HUES6 (cell line): ENCODE measurements around the gene DAPK2.
"Not testable (repeated sequence)": the region's sequence is repeated elsewhere in the genome, so short reads cannot be mapped to it uniquely, and the experiment has no call there.

Experiments
- H3K27ac ChIP-seq: 2 replicates; pipeline ENCODE4 v1.7.0; 2013; ENCODE audit warnings: low read depth, mild to moderate bottlenecking, low read length, inconsistent platforms
- H3K27me3 ChIP-seq: 2 replicates; pipeline ENCODE4 v1.6.1; 2013; ENCODE audit warnings: low read length; ENCODE audit not compliant: control insufficient read depth, insufficient read depth
- H3K36me3 ChIP-seq: 2 replicates; pipeline ENCODE4 v1.6.1; 2013; ENCODE audit warnings: low read length; ENCODE audit not compliant: control insufficient read depth, insufficient read depth
- H3K4me1 ChIP-seq: 2 replicates; pipeline ENCODE4 v1.6.1; 2013; ENCODE audit warnings: low read length; ENCODE audit not compliant: control insufficient read depth, insufficient read depth
- H3K4me3 ChIP-seq: 2 replicates; pipeline ENCODE4 v1.5.1; 2013; ENCODE audit warnings: low read depth, low read length
- H3K9ac ChIP-seq: one replicate; pipeline ENCODE4 v1.6.1; 2013; ENCODE audit warnings: mild to moderate bottlenecking, low read length
- H3K9me3 ChIP-seq: 2 replicates; pipeline ENCODE4 v1.6.1; 2013; ENCODE audit warnings: low read depth, low read length; ENCODE audit not compliant: control insufficient read depth, insufficient read depth

The DAPK2 gene

GRCh38 chr15:63971427-63971805 lies 74.9 kb downstream of the DAPK2 start:
- no peak overlapping the region for H3K9ac ChIP-seq
- H3K36me3 ChIP-seq = no peaks in the 10 kb centered on the region
- H3K4me3 ChIP-seq = no peak overlapping the region
- no peaks in the 10 kb centered on the region for H3K9me3 ChIP-seq
- H3K27me3 ChIP-seq = no peaks in the 10 kb centered on the region
- no peak overlapping the region for H3K27ac ChIP-seq
- H3K4me1 ChIP-seq = peaks cover 54% of the 10 kb centered on the region

DNA sequence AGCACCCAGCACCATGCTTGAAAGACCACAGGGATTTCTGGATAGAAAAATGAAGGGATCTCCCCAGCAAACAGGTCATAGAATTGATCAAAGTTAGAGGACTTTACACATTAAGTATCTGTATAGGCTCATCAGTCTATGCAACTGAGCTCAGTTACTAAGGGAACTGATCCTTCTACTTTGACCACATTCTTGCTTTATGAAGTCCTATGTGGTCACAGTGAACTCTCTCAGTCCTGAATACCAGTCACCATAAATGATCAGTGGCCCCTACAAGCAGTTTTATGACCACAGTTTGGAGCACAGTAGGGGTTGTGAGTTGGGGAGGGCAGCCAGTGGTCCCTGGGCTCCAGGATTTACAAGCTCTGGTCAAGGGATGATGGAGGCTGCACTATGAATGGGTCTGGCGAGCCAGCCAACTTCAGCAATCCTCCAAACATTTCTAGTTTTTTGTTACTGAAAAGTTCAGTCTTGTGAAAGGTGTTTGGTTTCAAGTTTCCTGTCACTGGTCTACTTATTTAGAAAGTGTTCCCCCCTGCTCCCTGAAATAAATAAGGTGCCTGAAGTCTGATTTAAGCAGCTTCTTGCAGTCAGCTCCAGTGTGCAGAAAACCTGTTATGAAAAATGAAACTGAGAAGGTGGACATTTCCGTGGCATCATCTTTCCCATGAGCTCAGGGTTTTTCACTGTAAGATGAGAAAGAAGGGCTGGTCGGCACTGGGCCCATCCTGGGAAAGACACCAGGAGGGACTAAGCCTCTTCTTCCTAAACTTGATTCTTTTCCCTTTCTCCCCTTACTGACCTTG lies 75.5 kb downstream of the DAPK2 start:
- no peak overlapping the region for H3K4me3 ChIP-seq
- no peak overlapping the region for H3K9ac ChIP-seq
- no peaks in the 10 kb centered on the region for H3K9me3 ChIP-seq
- no peak overlapping the region for H3K27ac ChIP-seq
- H3K4me1 ChIP-seq = peaks cover 54% of the 10 kb centered on the region
- no peaks in the 10 kb centered on the region for H3K36me3 ChIP-seq
- no peaks in the 10 kb centered on the region for H3K27me3 ChIP-seq

GRCh38 chr15:63969652-63970421 lies 76.4 kb downstream of the DAPK2 start:
- no peak overlapping the region for H3K9ac ChIP-seq
- no peak overlapping the region for H3K27ac ChIP-seq
- no peaks in the 10 kb centered on the region for H3K27me3 ChIP-seq
- no peaks in the 10 kb centered on the region for H3K36me3 ChIP-seq
- no peak overlapping the region for H3K4me3 ChIP-seq
- H3K4me1 ChIP-seq = peaks cover 49% of the 10 kb centered on the region
- no peaks in the 10 kb centered on the region for H3K9me3 ChIP-seq

DNA sequence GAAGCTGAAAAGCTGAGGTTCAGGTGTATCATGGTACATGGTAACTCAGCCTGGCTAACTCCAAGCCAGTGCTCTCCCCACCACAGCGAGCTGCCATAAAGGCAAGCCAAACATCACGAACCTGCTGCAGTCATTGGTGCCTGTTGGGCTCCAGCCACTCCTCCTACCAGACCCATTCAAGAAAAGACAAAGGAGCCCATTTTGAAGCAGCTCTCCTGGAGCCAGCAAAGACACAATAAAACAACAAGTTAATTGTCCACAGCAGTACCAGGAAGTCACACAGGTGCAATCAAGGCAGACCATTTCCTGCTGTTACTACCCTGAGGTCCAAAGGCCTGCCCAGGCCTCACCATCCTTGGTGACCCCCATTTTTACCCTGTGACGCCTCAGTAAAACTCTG lies 77.6 kb downstream of the DAPK2 start:
- H3K36me3 ChIP-seq = no peaks in the 10 kb centered on the region
- H3K27ac ChIP-seq = no peak overlapping the region
- no peaks in the 10 kb centered on the region for H3K9me3 ChIP-seq
- no peak overlapping the region for H3K4me3 ChIP-seq
- H3K9ac ChIP-seq = no peak overlapping the region
- no peaks in the 10 kb centered on the region for H3K27me3 ChIP-seq
- peaks cover 38% of the 10 kb centered on the region for H3K4me1 ChIP-seq

- no peaks in the 10 kb centered on the region for H3K36me3 ChIP-seq
Measured at GRCh38 chr15:63968122-63968524, 78.2 kb downstream of the DAPK2 start.

GRCh38 chr15:63967616-63968015 lies 78.7 kb downstream of the DAPK2 start:
- peaks cover 8% of the 10 kb centered on the region; the same call in 1 of the 2 replicates for H3K9me3 ChIP-seq
- H3K27ac ChIP-seq = no peak overlapping the region
- no peaks in the 10 kb centered on the region for H3K36me3 ChIP-seq
- H3K27me3 ChIP-seq = no peaks in the 10 kb centered on the region
- no peak overlapping the region for H3K9ac ChIP-seq
- H3K4me1 ChIP-seq = peaks cover 27% of the 10 kb centered on the region
- no peak overlapping the region for H3K4me3 ChIP-seq

More at GRCh38 chr15:63968122-63968524, 78.2 kb downstream of the DAPK2 start:
- H3K9ac ChIP-seq = no peak overlapping the region
- H3K4me1 ChIP-seq = peaks cover 32% of the 10 kb centered on the region
- no peak overlapping the region for H3K4me3 ChIP-seq
- no peak overlapping the region for H3K27ac ChIP-seq
- H3K27me3 ChIP-seq = no peaks in the 10 kb centered on the region
- H3K9me3 ChIP-seq = peaks cover 3% of the 10 kb centered on the region; the same call in 1 of the 2 replicates

DNA sequence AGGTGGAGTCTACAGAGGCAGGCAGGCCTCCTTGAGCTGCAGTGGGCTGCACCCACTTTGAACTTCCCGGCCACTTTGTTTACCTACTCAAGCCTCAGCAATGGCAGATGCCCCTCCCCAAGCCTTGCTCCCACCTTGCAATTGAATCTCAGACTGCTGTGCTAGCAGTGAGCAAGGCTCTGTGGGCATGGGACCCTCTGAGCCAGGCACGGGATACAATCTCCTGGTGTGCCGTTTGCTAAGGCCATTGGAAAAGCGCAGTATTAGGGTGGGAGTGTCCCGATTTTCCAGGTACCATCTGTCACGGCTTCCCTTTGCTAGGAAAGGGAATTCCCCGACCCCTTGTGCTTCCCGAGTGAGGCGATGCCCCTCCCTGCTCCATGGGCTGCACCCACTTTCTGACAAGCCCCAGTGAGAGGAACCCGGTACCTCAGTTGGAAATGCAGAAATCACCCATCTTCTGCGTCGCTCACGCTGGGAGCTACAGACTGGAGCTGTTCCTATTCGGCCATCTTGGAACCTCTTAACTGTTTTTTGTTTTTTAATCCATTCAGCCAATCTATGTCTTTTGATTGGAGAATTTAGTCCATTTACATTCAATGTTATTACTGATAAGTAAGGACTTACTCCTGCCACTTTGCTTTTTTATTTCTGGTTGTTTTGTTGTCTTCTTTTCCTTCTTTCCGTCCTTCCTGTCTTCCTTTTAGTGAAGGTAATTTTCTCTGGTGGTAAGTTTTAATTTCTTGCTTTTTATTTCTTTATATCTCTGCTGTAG lies 83.2 kb downstream of the DAPK2 start:
- H3K4me3 ChIP-seq, H3K36me3 ChIP-seq, H3K4me1 ChIP-seq, H3K27me3 ChIP-seq, H3K9ac ChIP-seq, H3K27ac ChIP-seq: not testable (repeated sequence)
- H3K9me3 ChIP-seq = peaks cover 12% of the 10 kb centered on the region; the same call in 1 of the 2 replicates

DNA sequence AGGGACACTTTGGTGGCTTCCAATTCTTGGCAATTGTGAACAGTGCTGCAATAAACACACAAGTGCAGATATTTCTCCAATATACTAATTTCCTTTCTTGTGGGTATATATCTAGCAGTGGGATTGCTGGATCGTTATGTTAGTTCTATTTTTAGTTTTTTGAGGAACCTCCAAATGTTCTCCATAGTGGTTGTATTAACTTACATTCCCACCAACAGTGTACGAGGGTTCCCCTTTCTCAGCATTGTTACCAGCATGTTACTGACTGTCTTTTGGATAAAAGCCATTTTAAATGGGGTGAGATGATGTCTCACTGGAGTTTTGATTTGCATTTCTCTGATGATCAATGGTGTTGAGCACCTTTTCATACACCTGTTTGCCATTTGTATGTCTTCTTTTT lies 92.8 kb downstream of the DAPK2 start:
- H3K9me3 ChIP-seq = no peaks in the 10 kb centered on the region; the same call in 1 of the 2 replicates
- no peak overlapping the region for H3K9ac ChIP-seq
- no peak overlapping the region for H3K4me3 ChIP-seq
- no peaks in the 10 kb centered on the region for H3K36me3 ChIP-seq
- no peak overlapping the region for H3K27ac ChIP-seq
- H3K27me3 ChIP-seq = no peaks in the 10 kb centered on the region
- no peaks in the 10 kb centered on the region for H3K4me1 ChIP-seq

GRCh38 chr15:63950911-63951481 lies 95.3 kb downstream of the DAPK2 start:
- Histone ChIP-seq H3K4me1 (no peaks in the 10 kb centered on the region), H3K27me3 (no peaks in the 10 kb centered on the region), H3K27ac (no peak overlapping the region), H3K9ac (no peak overlapping the region), H3K4me3 (no peak overlapping the region), H3K9me3 (no peaks in the 10 kb centered on the region), H3K36me3 (no peaks in the 10 kb centered on the region)

- H3K4me1 ChIP-seq = peaks cover 6% of the 10 kb centered on the region
- H3K27me3 ChIP-seq = no peaks in the 10 kb centered on the region
- no peak overlapping the region for H3K9ac ChIP-seq
- H3K27ac ChIP-seq = no peak overlapping the region
- no peaks in the 10 kb centered on the region for H3K9me3 ChIP-seq
- no peak overlapping the region for H3K4me3 ChIP-seq
- H3K36me3 ChIP-seq = no peaks in the 10 kb centered on the region
Measured at GRCh38 chr15:63948971-63949370, 97.3 kb downstream of the DAPK2 start.
